ENCODE results near the gene ARNT2.

DNA sequence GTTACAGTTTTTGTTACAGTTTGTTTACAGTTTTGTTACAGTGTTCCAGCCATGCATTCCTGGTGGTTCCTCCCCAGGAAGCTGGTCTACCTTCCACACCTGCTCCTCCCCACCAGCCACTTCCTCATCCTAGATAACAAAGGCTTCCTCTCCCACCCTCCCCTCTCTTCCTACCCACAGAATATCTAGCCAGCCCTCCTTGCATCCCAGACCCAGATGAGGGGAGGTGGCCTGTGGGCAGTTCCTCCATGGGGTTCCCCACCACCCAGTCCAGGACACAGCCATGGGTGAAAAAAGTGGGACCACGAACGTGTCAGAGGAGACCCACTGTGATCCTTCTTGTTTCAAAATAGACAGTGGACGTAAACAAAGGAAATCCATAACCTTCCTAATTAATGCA is 168.2 kb downstream of the ARNT2 start:
- no peak for TF ChIP-seq SIN3A (IDR thresholded peaks at IDR 0.05; ENCODE audit: low read depth, low read length)
- TF ChIP-seq POLR2AphosphoS5 (IDR thresholded peaks at IDR 0.05; ENCODE audit: low read length), result no peak
- no peak for TF ChIP-seq MYC (IDR thresholded peaks at IDR 0.05; ENCODE audit: insufficient read depth, insufficient read length, insufficient replicate concordance, low read length, severe bottlenecking)
- no peak for TF ChIP-seq TCF7 (IDR thresholded peaks at IDR 0.05; ENCODE audit: borderline replicate concordance)
- TF ChIP-seq, protein P1, sequence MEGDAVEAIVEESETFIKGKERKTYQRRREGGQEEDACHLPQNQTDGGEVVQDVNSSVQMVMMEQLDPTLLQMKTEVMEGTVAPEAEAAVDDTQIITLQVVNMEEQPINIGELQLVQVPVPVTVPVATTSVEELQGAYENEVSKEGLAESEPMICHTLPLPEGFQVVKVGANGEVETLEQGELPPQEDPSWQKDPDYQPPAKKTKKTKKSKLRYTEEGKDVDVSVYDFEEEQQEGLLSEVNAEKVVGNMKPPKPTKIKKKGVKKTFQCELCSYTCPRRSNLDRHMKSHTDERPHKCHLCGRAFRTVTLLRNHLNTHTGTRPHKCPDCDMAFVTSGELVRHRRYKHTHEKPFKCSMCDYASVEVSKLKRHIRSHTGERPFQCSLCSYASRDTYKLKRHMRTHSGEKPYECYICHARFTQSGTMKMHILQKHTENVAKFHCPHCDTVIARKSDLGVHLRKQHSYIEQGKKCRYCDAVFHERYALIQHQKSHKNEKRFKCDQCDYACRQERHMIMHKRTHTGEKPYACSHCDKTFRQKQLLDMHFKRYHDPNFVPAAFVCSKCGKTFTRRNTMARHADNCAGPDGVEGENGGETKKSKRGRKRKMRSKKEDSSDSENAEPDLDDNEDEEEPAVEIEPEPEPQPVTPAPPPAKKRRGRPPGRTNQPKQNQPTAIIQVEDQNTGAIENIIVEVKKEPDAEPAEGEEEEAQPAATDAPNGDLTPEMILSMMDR (IDR thresholded peaks at IDR 0.05 in 2 of 3, conservative IDR thresholded peaks at IDR 0.05 in 1 of 3; ENCODE audit: control insufficient read depth in 2 of 3, extremely low read depth in 1 of 3, insufficient read depth in 1 of 3, low read depth in 3 of 3, low read length in 3 of 3), result no peak
- TF ChIP-seq POLR2A (IDR thresholded peaks at IDR 0.05; ENCODE audit: low read depth, low read length), result no peak
- TF ChIP-seq ZNF274 (IDR thresholded peaks at IDR 0.05; ENCODE audit: insufficient read depth, insufficient read length), result no peak
- no peak for TF ChIP-seq CBX3 (IDR thresholded peaks at IDR 0.05; ENCODE audit: borderline replicate concordance, low read depth)
- no peak for TF ChIP-seq JUND (IDR thresholded peaks at IDR 0.05; ENCODE audit: low read depth, low read length)
- TF ChIP-seq, protein P2, sequence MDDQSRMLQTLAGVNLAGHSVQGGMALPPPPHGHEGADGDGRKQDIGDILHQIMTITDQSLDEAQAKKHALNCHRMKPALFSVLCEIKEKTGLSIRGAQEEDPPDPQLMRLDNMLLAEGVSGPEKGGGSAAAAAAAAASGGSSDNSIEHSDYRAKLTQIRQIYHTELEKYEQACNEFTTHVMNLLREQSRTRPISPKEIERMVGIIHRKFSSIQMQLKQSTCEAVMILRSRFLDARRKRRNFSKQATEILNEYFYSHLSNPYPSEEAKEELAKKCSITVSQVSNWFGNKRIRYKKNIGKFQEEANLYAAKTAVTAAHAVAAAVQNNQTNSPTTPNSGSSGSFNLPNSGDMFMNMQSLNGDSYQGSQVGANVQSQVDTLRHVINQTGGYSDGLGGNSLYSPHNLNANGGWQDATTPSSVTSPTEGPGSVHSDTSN (IDR thresholded peaks at IDR 0.05; ENCODE audit: insufficient replicate concordance, low read depth, low read length), result no peak

All from GM12878 (cell line).